Naive thymus-derived CD4-positive, alpha-beta T cell (primary cell): ENCODE measurements around the gene PHLPP1. TPM values are rescaled to one million over a fixed set of nuclear protein-coding genes. Genes with fewer than 3 reads are reported as not detected.

Experiments
- ATAC-seq: fragments of 150-1000 bp; cut with Tn5 transposase; 2 replicates; pipeline ENCODE4 v1.10.0; 2021; ENCODE audit warnings: mild to moderate bottlenecking, moderate library complexity
- CTCF ChIA-PET: fragments of 350-600 bp; sonication (Branson Sonifier 250); formaldehyde crosslinking; loops from one replicate; lab custom pipeline; 2021; ENCODE audit warnings: antibody characterized with exemption; lab: Charles Lee
- POLR2A ChIA-PET: fragments of 350-600 bp; sonication (Branson Sonifier 250); formaldehyde crosslinking; loops from one replicate; lab custom pipeline; 2021; ENCODE audit warnings: antibody characterized with exemption, inconsistent platforms; lab: Charles Lee
- DNase-seq, 9 donors: peaks; one replicate each; pipeline versions ENCODE4 v3.0.0 to v3.0.0-alpha.2; 2020 to 2022; ENCODE audit warnings: mixed read lengths in 1 of 9
- H3K27ac ChIP-seq: one replicate; pipeline ENCODE4 v1.7.0; 2013; ENCODE audit warnings: mild to moderate bottlenecking, low read depth, low read length, moderate library complexity
- H3K27me3 ChIP-seq, 2 donors: one replicate each; pipeline ENCODE4 v1.7.0; 2013; ENCODE audit warnings: low read length in 2 of 2, mild to moderate bottlenecking in 2 of 2, moderate library complexity in 2 of 2; ENCODE audit not compliant: control insufficient read depth in 2 of 2, insufficient read depth in 2 of 2
- H3K36me3 ChIP-seq, 3 experiments: 1 replicate in 2 of 3; 2 replicates in 1 of 3; pipeline ENCODE4 v1.7.0; 2013; ENCODE audit warnings: low read length in 3 of 3, mild to moderate bottlenecking in 3 of 3, moderate library complexity in 1 of 3; ENCODE audit not compliant: insufficient read depth in 3 of 3, control insufficient read depth in 2 of 3
- H3K4me1 ChIP-seq, 2 donors: one replicate each; pipeline ENCODE4 v1.7.0; 2013; ENCODE audit warnings: low read length in 2 of 2, mild to moderate bottlenecking in 2 of 2, moderate library complexity in 1 of 2; ENCODE audit not compliant: control insufficient read depth in 2 of 2, insufficient read depth in 2 of 2
- H3K4me3 ChIP-seq: 2 replicates; pipeline ENCODE4 v1.7.0; 2013; ENCODE audit warnings: mild to moderate bottlenecking, low read length
- H3K9me3 ChIP-seq, 3 experiments: 1 replicate in 2 of 3; 2 replicates in 1 of 3; pipeline ENCODE4 v1.7.0; 2013; ENCODE audit warnings: low read length in 3 of 3; ENCODE audit not compliant: control insufficient read depth in 2 of 3
- H3K27ac Mint-ChIP-seq, 9 donors: one replicate each; pipeline ENCODE4 v1.8.0; 2020 to 2022; ENCODE audit warnings: mixed read lengths in 9 of 9, mild to moderate bottlenecking in 8 of 9, moderate library complexity in 5 of 9, inconsistent platforms in 2 of 9
- H3K27me3 Mint-ChIP-seq, 5 donors: one replicate each; pipeline ENCODE4 v1.8.0; 2021 to 2022; ENCODE audit warnings: mixed read lengths in 5 of 5, mild to moderate bottlenecking in 1 of 5
- H3K36me3 Mint-ChIP-seq, 5 donors: one replicate each; pipeline ENCODE4 v1.8.0; 2020 to 2022; ENCODE audit warnings: mixed read lengths in 5 of 5, mild to moderate bottlenecking in 3 of 5, inconsistent platforms in 1 of 5
- H3K4me1 Mint-ChIP-seq, 7 donors: one replicate each; pipeline ENCODE4 v1.8.0; 2020 to 2022; ENCODE audit warnings: mixed read lengths in 7 of 7, mild to moderate bottlenecking in 3 of 7, inconsistent platforms in 1 of 7
- H3K4me3 Mint-ChIP-seq, 10 donors: one replicate each; pipeline ENCODE4 v1.8.0; 2020 to 2022; ENCODE audit warnings: mild to moderate bottlenecking in 10 of 10, mixed read lengths in 10 of 10, moderate library complexity in 6 of 10, inconsistent platforms in 2 of 10
- H3K9me3 Mint-ChIP-seq, 11 donors: one replicate each; pipeline ENCODE4 v1.8.0; 2020 to 2022; ENCODE audit warnings: mixed read lengths in 11 of 11, mild to moderate bottlenecking in 4 of 11, inconsistent platforms in 1 of 11, moderate library complexity in 1 of 11
- intact Hi-C, 2 donors: fragments of 100-400 bp; cut with micrococcal nuclease; formaldehyde crosslinking; loops; one replicate each; pipeline ENCODE4 v1.15.1; 2023
- polyA plus RNA-seq, 2 donors: library from polyadenylated mRNA; unstranded; fragments of 300-500 nt; fragmentation: Illumina TruSeq; gene quantifications; one replicate each; pipeline ENCODE4 v1.2.3, GENCODE V29; 2021
- total RNA-seq, 6 experiments: library from RNA in 5 of 6; stranded (reverse) in 5 of 6; gene quantifications; 1 replicate in 5 of 6; 2 replicates in 1 of 6; pipeline ENCODE4 v1.2.3 and lab custom pipeline; 2021 to 2026

The PHLPP1 gene
- total and polyA plus RNA-seq, 7 experiments from 2014 or later, result 0.07 to 9.7 (median 6.9) TPM

- DNase-seq (no peak), ATAC-seq (no peak)
- H3K36me3 Mint-ChIP-seq, result peaks cover 0 to 5% (median 0%) of the 10 kb centered on the region in 5 donors
- H3K4me1 Mint-ChIP-seq, result peaks cover 0 to 2% (median 0%) of the 10 kb centered on the region in 7 donors
- H3K27me3 Mint-ChIP-seq, result peaks cover 0 to 8% (median 3%) of the 10 kb centered on the region in 5 donors
- ChIA-PET CTCF (interaction anchor here (0.8 kb wide), 1 partner anchor 10 kb away, joined by 5 read pairs; no protein-coding TSS in a partner anchor), POLR2A (interaction anchor here (0.7 kb wide), 1 partner anchor 35 kb away, joined by 3 read pairs; no protein-coding TSS in a partner anchor)
- H3K36me3 ChIP-seq, result no peaks in the 10 kb centered on the region
- no peaks in the 10 kb centered on the region for H3K9me3 ChIP-seq
- no peak overlapping the region for H3K27ac ChIP-seq
- intact Hi-C loops, result loop anchor here (5.0 kb wide), 2 partner anchors 69 to 89 kb away; no protein-coding TSS in a partner anchor
- no peaks in the 10 kb centered on the region for H3K4me1 ChIP-seq
- H3K9me3 Mint-ChIP-seq, result peaks cover 0 to 4% (median 0%) of the 10 kb centered on the region in 11 donors
- H3K4me3 ChIP-seq, result no peak overlapping the region
- no peak overlapping the region for H3K4me3 Mint-ChIP-seq
- H3K27ac Mint-ChIP-seq, result no peak overlapping the region
- H3K27me3 ChIP-seq, result no peaks in the 10 kb centered on the region
Measured at GRCh38 chr18:63028380-63028779, 313.0 kb downstream of the PHLPP1 start.

Other genes with a start within 250 kb of the PHLPP1 start
- 10 to 100 TPM; 51.1 to 68.5 (median 63.1) TPM for gene ZCCHC2, start 192.5 kb upstream of the PHLPP1 start, total RNA-seq
- gene ZCCHC2, start 192.5 kb upstream of the PHLPP1 start, polyA plus RNA-seq, result 1 to 10 TPM; 1.8 to 2.6 TPM